Astrocyte (in vitro differentiated cells and primary cell): Measurements from ENCODE around the gene MDN1.

ENCODE experiments used
- EZH2 ChIP-seq: IDR thresholded peaks from 2 replicates; pipeline ENCODE4 v1.6.1; 2012; ENCODE audit warnings: mild to moderate bottlenecking, low read length, inconsistent platforms; ENCODE audit not compliant: insufficient read depth
- TF ChIP-seq, protein P1 (sequence below): IDR thresholded peaks from 2 replicates; pipeline ENCODE4 v1.5.1; 2011; ENCODE audit warnings: low read depth, mild to moderate bottlenecking, inconsistent platforms, low read length, moderate library complexity; ENCODE audit not compliant: insufficient read depth

GRCh38 chr6:89611666-89612065 lies 207.9 kb downstream of the MDN1 start:
- no peak for TF ChIP-seq EZH2
- TF ChIP-seq, protein P1, sequence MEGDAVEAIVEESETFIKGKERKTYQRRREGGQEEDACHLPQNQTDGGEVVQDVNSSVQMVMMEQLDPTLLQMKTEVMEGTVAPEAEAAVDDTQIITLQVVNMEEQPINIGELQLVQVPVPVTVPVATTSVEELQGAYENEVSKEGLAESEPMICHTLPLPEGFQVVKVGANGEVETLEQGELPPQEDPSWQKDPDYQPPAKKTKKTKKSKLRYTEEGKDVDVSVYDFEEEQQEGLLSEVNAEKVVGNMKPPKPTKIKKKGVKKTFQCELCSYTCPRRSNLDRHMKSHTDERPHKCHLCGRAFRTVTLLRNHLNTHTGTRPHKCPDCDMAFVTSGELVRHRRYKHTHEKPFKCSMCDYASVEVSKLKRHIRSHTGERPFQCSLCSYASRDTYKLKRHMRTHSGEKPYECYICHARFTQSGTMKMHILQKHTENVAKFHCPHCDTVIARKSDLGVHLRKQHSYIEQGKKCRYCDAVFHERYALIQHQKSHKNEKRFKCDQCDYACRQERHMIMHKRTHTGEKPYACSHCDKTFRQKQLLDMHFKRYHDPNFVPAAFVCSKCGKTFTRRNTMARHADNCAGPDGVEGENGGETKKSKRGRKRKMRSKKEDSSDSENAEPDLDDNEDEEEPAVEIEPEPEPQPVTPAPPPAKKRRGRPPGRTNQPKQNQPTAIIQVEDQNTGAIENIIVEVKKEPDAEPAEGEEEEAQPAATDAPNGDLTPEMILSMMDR, result no peak
